Measurements from ENCODE around the gene SYT3. TPM values are rescaled to one million over a fixed set of nuclear protein-coding genes. Genes with fewer than 3 reads are reported as not detected.

The SYT3 gene
- total RNA-seq, 2 donors from 2014 or later = not detected

DNA sequence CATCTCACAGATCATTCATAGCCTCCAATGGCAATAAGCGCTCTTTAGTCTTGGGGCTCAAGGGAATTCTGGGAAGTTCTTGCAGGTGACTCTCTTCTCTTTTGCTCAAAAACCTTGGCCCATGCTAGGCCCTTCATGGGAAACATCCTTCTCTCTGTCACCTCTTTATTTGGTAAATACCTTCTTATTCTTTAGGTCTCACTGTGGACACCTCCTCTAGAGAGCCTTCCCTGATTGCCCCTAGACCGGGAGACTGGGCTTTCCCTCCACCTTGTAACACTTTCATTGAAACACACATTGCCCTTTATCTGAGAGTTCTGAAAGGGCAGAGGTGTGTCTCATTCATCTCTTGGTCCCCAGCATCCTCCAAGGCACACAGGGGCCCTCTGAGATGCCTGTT lies 11.5 kb upstream of the SYT3 start:
- no peaks in the 10 kb centered on the region for H3K36me3 ChIP-seq
- no peak overlapping the region for H3K4me3 ChIP-seq
- DNase-seq (ENCODE audit: low spot score) = no peak
- H3K27me3 ChIP-seq (replicated peaks; ENCODE audit: insufficient read depth) = no peaks in the 10 kb centered on the region
- H3K4me1 ChIP-seq (ENCODE audit: control insufficient read depth in 1 of 2, low read depth in 2 of 2) = no peaks in the 10 kb centered on the region
- no peak for ATAC-seq (ENCODE audit: insufficient number of reproducible peaks, low FRiP score, low read depth)
- H3K9me3 ChIP-seq = peaks cover 10% of the 10 kb centered on the region
- no peak overlapping the region for H3K27ac ChIP-seq
- TF ChIP-seq, protein P1, sequence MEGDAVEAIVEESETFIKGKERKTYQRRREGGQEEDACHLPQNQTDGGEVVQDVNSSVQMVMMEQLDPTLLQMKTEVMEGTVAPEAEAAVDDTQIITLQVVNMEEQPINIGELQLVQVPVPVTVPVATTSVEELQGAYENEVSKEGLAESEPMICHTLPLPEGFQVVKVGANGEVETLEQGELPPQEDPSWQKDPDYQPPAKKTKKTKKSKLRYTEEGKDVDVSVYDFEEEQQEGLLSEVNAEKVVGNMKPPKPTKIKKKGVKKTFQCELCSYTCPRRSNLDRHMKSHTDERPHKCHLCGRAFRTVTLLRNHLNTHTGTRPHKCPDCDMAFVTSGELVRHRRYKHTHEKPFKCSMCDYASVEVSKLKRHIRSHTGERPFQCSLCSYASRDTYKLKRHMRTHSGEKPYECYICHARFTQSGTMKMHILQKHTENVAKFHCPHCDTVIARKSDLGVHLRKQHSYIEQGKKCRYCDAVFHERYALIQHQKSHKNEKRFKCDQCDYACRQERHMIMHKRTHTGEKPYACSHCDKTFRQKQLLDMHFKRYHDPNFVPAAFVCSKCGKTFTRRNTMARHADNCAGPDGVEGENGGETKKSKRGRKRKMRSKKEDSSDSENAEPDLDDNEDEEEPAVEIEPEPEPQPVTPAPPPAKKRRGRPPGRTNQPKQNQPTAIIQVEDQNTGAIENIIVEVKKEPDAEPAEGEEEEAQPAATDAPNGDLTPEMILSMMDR (IDR thresholded peaks at IDR 0.05) = no peak

GRCh38 chr19:50649433-50650391 lies 10.0 kb upstream of the SYT3 start, which contains the start of gene C19orf81:
C19orf81 (plus strand) TSS chr19:50649445; CDS start chr19:50649445, 0 bp downstream.
- ATAC-seq (ENCODE audit: insufficient number of reproducible peaks, low FRiP score, low read depth) (no peak), DNase-seq (ENCODE audit: low spot score) (no peak)
- TF ChIP-seq, protein P1 (IDR thresholded peaks at IDR 0.05) = no peak
- Histone ChIP-seq H3K4me3 (no peak within 1 kb of the TSS), H3K27ac (no peak within 1 kb of the TSS), H3K4me1 (ENCODE audit: control insufficient read depth in 1 of 2, low read depth in 2 of 2) (no peaks in the 10 kb centered on the region), H3K9me3 (peaks cover under 1% of the 10 kb centered on the region), H3K36me3 (no peaks in the 10 kb centered on the region), H3K27me3 (replicated peaks; ENCODE audit: insufficient read depth) (no peaks in the 10 kb centered on the region)

DNA sequence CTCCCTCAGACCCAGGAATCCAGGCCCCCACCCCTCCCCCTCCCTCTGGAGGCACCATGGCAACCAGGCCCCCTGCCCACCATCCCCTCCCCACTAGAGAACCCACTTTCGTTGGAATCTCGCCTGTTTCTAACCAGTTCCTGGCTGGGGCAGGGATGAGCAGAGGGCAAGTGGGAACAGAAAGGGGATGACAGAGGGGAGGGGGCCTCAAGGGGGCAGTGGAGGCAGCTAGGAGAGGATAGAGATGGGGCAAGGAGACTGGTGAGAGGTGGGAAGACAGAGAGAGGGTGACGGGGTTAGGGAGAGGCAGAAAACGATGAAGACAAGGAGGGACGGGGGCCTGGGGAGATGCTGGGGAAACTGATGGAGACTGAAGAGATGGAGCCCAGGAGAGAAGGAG lies 9.0 kb upstream of the SYT3 start:
- Histone ChIP-seq H3K36me3 (no peaks in the 10 kb centered on the region), H3K4me3 (no peak overlapping the region), H3K4me1 (ENCODE audit: control insufficient read depth in 1 of 2, low read depth in 2 of 2) (no peaks in the 10 kb centered on the region), H3K27me3 (replicated peaks; ENCODE audit: insufficient read depth) (no peaks in the 10 kb centered on the region), H3K27ac (no peak overlapping the region), H3K9me3 (no peaks in the 10 kb centered on the region)
- TF ChIP-seq, protein P1 (IDR thresholded peaks at IDR 0.05) = no peak
- no peak for DNase-seq (ENCODE audit: low spot score)
- no peak for ATAC-seq (ENCODE audit: insufficient number of reproducible peaks, low FRiP score, low read depth)

DNA sequence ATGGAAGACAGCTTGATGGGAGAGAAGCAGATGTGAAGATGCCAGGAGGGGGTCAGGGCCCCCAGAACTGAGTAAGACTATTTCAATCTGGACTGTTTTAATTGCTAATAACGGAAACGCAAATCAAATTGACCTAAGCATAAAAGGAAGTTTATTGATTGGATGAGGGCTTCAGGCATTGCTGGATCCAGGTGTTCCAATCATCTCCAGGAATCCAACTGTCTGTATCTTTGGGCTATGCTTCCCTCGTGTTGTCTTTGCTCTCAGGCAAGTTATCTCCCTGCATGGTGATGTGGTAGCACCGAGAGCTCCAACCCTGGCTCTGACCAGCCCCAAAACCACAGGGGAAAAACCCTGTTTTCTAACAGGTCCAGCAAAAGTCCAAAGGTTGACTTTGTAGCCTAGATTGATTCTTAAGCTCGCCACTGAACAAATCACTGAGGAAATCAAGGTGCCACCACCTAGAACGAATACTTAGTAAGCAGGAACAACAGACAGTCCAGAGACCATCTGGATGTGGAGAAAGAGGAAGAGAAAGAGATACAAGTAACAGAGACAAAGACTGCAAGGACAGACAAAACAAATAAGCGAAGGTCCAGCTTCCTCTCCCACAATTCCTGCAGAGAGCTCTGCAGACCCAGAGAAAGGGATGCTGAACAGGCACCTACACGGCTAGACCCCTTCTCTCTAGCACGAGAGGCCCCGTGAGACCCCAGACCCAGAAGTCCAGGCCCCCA lies 8.4 kb upstream of the SYT3 start:
- TF ChIP-seq, protein P1 (IDR thresholded peaks at IDR 0.05) = no peak
- DNase-seq (ENCODE audit: low spot score) (no peak), ATAC-seq (ENCODE audit: insufficient number of reproducible peaks, low FRiP score, low read depth) (no peak)
- Histone ChIP-seq H3K27ac (no peak overlapping the region), H3K4me3 (no peak overlapping the region), H3K4me1 (ENCODE audit: control insufficient read depth in 1 of 2, low read depth in 2 of 2) (no peaks in the 10 kb centered on the region), H3K27me3 (replicated peaks; ENCODE audit: insufficient read depth) (no peaks in the 10 kb centered on the region), H3K9me3 (no peaks in the 10 kb centered on the region), H3K36me3 (no peaks in the 10 kb centered on the region)

Data from thoracic aorta (tissue), 2 donors.